GM20431 (cell line): ENCODE results near the gene ARL8B.

Experiments
- in situ Hi-C: fragments of 300-500 bp; cut with MseI, MboI; formaldehyde crosslinking; loops from one replicate; pipeline ENCODE4 v1.15.0; 2020; ENCODE audit warnings: low sequenced_read_pairs; ENCODE audit not compliant: unreplicated experiment

ARL8B gene

GRCh38 chr3:5198986-5199731 lies 77.1 kb downstream of the ARL8B start:
- in situ Hi-C loops = no loop called here

GRCh38 chr3:5201536-5201935 lies 79.4 kb downstream of the ARL8B start:
- in situ Hi-C loops = no loop called here

- in situ Hi-C loops = no loop called here
Measured at GRCh38 chr3:5202222-5202621, 80.1 kb downstream of the ARL8B start.

GRCh38 chr3:5205165-5205941 lies 83.3 kb downstream of the ARL8B start:
- in situ Hi-C loops = no loop called here

GRCh38 chr3:5210926-5211325 lies 88.8 kb downstream of the ARL8B start:
- in situ Hi-C loops = no loop called here

GRCh38 chr3:5212628-5213573 lies 90.8 kb downstream of the ARL8B start:
- in situ Hi-C loops = no loop called here

GRCh38 chr3:5213574-5213966 lies 91.5 kb downstream of the ARL8B start:
- in situ Hi-C loops = no loop called here

GRCh38 chr3:5214352-5214751 lies 92.3 kb downstream of the ARL8B start:
- in situ Hi-C loops = no loop called here

GRCh38 chr3:5217824-5218595 lies 95.9 kb downstream of the ARL8B start:
- in situ Hi-C loops = no loop called here

GRCh38 chr3:5218815-5219214 lies 96.7 kb downstream of the ARL8B start:
- in situ Hi-C loops = no loop called here

GRCh38 chr3:5219216-5219615 lies 97.1 kb downstream of the ARL8B start:
- in situ Hi-C loops = no loop called here

- in situ Hi-C loops = no loop called here
Measured at GRCh38 chr3:5220193-5220592, 98.1 kb downstream of the ARL8B start.

- in situ Hi-C loops = no loop called here
Measured at GRCh38 chr3:5220667-5221431, 98.8 kb downstream of the ARL8B start.

- in situ Hi-C loops = no loop called here
Measured at GRCh38 chr3:5221701-5222100, 99.6 kb downstream of the ARL8B start.

GRCh38 chr3:5222283-5223005 lies 100.4 kb downstream of the ARL8B start:
- in situ Hi-C loops = no loop called here

- in situ Hi-C loops = no loop called here
Measured at GRCh38 chr3:5226783-5227182, 104.7 kb downstream of the ARL8B start.

- in situ Hi-C loops = no loop called here
Measured at GRCh38 chr3:5227812-5228211, 105.7 kb downstream of the ARL8B start.

GRCh38 chr3:5229414-5229813 lies 107.3 kb downstream of the ARL8B start:
- in situ Hi-C loops = no loop called here
